ENCODE results near the gene RPL4. TPM values are rescaled to one million over a fixed set of nuclear protein-coding genes. Genes with fewer than 3 reads are reported as not detected.

RPL4 gene
- total and polyA plus RNA-seq, 4 donors, result 323 to 1,638 (median 1,440) TPM

DNA sequence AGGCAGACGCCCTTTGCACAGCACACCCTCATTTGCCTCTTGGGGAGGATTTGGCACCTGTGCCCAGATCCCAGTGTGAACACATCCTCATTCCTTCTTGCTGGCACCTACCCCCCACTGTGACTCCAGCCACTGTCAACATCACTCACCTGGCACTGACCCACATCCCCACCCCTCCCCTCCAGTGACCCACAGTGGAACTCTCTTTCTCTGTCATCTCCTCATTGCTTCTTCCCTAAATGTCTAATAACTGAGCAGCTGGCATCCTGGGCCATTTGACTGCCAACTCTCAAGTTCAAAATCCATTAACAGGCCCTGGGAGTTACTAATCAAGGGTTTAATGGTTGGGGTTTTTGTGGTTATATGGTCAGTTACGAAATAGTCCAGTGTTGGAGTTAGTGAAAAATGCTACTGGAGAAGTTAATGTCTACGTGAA is 21.5 kb downstream of the RPL4 start:
- TF ChIP-seq JUND (IDR thresholded peaks at IDR 0.05), result peak; percentile 61 to 82
- TF ChIP-seq EGR1 (IDR thresholded peaks at IDR 0.05; ENCODE audit: low read depth in 2 of 2), result no peak
- TF ChIP-seq HNF4G (IDR thresholded peaks at IDR 0.05), result peak; percentile 56
- TF ChIP-seq YY1 (IDR thresholded peaks at IDR 0.05), result peak; percentile 59
- TF ChIP-seq, protein P1, sequence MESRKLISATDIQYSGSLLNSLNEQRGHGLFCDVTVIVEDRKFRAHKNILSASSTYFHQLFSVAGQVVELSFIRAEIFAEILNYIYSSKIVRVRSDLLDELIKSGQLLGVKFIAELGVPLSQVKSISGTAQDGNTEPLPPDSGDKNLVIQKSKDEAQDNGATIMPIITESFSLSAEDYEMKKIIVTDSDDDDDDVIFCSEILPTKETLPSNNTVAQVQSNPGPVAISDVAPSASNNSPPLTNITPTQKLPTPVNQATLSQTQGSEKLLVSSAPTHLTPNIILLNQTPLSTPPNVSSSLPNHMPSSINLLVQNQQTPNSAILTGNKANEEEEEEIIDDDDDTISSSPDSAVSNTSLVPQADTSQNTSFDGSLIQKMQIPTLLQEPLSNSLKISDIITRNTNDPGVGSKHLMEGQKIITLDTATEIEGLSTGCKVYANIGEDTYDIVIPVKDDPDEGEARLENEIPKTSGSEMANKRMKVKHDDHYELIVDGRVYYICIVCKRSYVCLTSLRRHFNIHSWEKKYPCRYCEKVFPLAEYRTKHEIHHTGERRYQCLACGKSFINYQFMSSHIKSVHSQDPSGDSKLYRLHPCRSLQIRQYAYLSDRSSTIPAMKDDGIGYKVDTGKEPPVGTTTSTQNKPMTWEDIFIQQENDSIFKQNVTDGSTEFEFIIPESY (IDR thresholded peaks at IDR 0.05), result peak; percentile 72
- no peak for TF ChIP-seq RAD21 (IDR thresholded peaks at IDR 0.05)
- peak; percentile 53 for TF ChIP-seq NR2F2 (IDR thresholded peaks at IDR 0.05)
- TF ChIP-seq FOXA2 (IDR thresholded peaks at IDR 0.05), result peak; percentile 83
- TF ChIP-seq, protein P2, sequence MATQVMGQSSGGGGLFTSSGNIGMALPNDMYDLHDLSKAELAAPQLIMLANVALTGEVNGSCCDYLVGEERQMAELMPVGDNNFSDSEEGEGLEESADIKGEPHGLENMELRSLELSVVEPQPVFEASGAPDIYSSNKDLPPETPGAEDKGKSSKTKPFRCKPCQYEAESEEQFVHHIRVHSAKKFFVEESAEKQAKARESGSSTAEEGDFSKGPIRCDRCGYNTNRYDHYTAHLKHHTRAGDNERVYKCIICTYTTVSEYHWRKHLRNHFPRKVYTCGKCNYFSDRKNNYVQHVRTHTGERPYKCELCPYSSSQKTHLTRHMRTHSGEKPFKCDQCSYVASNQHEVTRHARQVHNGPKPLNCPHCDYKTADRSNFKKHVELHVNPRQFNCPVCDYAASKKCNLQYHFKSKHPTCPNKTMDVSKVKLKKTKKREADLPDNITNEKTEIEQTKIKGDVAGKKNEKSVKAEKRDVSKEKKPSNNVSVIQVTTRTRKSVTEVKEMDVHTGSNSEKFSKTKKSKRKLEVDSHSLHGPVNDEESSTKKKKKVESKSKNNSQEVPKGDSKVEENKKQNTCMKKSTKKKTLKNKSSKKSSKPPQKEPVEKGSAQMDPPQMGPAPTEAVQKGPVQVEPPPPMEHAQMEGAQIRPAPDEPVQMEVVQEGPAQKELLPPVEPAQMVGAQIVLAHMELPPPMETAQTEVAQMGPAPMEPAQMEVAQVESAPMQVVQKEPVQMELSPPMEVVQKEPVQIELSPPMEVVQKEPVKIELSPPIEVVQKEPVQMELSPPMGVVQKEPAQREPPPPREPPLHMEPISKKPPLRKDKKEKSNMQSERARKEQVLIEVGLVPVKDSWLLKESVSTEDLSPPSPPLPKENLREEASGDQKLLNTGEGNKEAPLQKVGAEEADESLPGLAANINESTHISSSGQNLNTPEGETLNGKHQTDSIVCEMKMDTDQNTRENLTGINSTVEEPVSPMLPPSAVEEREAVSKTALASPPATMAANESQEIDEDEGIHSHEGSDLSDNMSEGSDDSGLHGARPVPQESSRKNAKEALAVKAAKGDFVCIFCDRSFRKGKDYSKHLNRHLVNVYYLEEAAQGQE (IDR thresholded peaks at IDR 0.05), result peak; percentile 39
- peak; percentile 86 for TF ChIP-seq SP1 (IDR thresholded peaks at IDR 0.05)
- no peak for TF ChIP-seq TAF1 (conservative IDR thresholded peaks at IDR 0.05)
- TF ChIP-seq HNF4A (conservative IDR thresholded peaks at IDR 0.05), result peak; percentile 77 to 83
- peak in 1 of 2 donors; percentile 22 for TF ChIP-seq GABPA (IDR thresholded peaks at IDR 0.05 in 1 of 2, conservative IDR thresholded peaks at IDR 0.05 in 1 of 2)
- TF ChIP-seq, protein P3, sequence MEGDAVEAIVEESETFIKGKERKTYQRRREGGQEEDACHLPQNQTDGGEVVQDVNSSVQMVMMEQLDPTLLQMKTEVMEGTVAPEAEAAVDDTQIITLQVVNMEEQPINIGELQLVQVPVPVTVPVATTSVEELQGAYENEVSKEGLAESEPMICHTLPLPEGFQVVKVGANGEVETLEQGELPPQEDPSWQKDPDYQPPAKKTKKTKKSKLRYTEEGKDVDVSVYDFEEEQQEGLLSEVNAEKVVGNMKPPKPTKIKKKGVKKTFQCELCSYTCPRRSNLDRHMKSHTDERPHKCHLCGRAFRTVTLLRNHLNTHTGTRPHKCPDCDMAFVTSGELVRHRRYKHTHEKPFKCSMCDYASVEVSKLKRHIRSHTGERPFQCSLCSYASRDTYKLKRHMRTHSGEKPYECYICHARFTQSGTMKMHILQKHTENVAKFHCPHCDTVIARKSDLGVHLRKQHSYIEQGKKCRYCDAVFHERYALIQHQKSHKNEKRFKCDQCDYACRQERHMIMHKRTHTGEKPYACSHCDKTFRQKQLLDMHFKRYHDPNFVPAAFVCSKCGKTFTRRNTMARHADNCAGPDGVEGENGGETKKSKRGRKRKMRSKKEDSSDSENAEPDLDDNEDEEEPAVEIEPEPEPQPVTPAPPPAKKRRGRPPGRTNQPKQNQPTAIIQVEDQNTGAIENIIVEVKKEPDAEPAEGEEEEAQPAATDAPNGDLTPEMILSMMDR (IDR thresholded peaks at IDR 0.05; ENCODE audit: low read depth, low read length, missing input control), result no peak
- peak; percentile 84 for TF ChIP-seq FOXA1 (IDR thresholded peaks at IDR 0.05)
- TF ChIP-seq, protein P4, sequence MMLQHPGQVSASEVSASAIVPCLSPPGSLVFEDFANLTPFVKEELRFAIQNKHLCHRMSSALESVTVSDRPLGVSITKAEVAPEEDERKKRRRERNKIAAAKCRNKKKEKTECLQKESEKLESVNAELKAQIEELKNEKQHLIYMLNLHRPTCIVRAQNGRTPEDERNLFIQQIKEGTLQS (IDR thresholded peaks at IDR 0.05), result no peak
- TF ChIP-seq, protein P5, sequence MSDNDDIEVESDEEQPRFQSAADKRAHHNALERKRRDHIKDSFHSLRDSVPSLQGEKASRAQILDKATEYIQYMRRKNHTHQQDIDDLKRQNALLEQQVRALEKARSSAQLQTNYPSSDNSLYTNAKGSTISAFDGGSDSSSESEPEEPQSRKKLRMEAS (IDR thresholded peaks at IDR 0.05), result peak; percentile 46
- peak; percentile 93 to 94 for TF ChIP-seq RXRA (IDR thresholded peaks at IDR 0.05)
- Histone ChIP-seq H3K4me1 (ENCODE audit: control insufficient read depth in 4 of 4, insufficient read depth in 4 of 4, low read length in 3 of 4) (peaks cover 7 to 65% (median 56%) of the 10 kb centered on the region in 4 donors), H3K36me3 (ENCODE audit: control insufficient read depth in 4 of 4, insufficient read depth in 3 of 4, low read depth in 1 of 4, low read length in 3 of 4) (peaks cover 0 to 4% (median 2%) of the 10 kb centered on the region in 4 donors), H3K27me3 (ENCODE audit: control insufficient read depth in 4 of 4, insufficient read depth in 4 of 4, low read length in 3 of 4) (no peaks in the 10 kb centered on the region), H3K9me3 (ENCODE audit: control insufficient read depth in 4 of 4, low read length in 3 of 4) (no peaks in the 10 kb centered on the region), H3K9ac (ENCODE audit: low read depth in 1 of 2, low read length in 2 of 2) (no peak overlapping the region), H3K27ac (ENCODE audit: low read depth in 1 of 2, low read length in 2 of 2) (peak overlapping the region; percentile 65 to 75), H3K4me3 (ENCODE audit: low read depth in 1 of 3, low read length in 3 of 3) (no peak overlapping the region)
- DNase-seq (ENCODE audit: low spot score), result no peak
- 36% methylated on average over 3 of the region's 3 CpGs for WGBS

All from liver (tissue), 9 donors.